Upper lobe of right lung (tissue), 1 donor: ENCODE data around the gene JPT1. TPM values are rescaled to one million over a fixed set of nuclear protein-coding genes. Genes with fewer than 3 reads are reported as not detected.
A peak's percentile ranks its signal among the peaks of the same experiment; 100 is the strongest.

Source experiments
- ATAC-seq: fragments of 200-7000 bp; cut with Tn5 transposase; one replicate; pipeline ENCODE4 v1.9.1; 2020; ENCODE audit warnings: mild to moderate bottlenecking, moderate library complexity
- DNase-seq: peaks from one replicate; pipeline ENCODE4 v3.0.0-alpha.2; 2020
- H3K27ac ChIP-seq: fragments of 200-600 bp; one replicate; pipeline ENCODE4 v1.8.0; 2022
- H3K27me3 ChIP-seq: fragments of 200-600 bp; one replicate; pipeline ENCODE4 v1.8.0; 2022; ENCODE audit warnings: mild to moderate bottlenecking
- H3K36me3 ChIP-seq: fragments of 200-600 bp; one replicate; pipeline ENCODE4 v1.8.0; 2022
- H3K4me1 ChIP-seq: fragments of 200-600 bp; one replicate; pipeline ENCODE4 v1.8.0; 2022
- H3K4me3 ChIP-seq: fragments of 200-600 bp; one replicate; pipeline ENCODE4 v1.8.0; 2022; ENCODE audit warnings: mild to moderate bottlenecking
- H3K9me3 ChIP-seq: fragments of 200-600 bp; one replicate; pipeline ENCODE4 v1.8.0; 2022
- CTCF ChIP-seq: fragments of 200-600 bp; IDR thresholded peaks from one replicate; pipeline ENCODE4 v1.8.0; 2022; ENCODE audit warnings: antibody characterized with exemption
- intact Hi-C: fragments of 100-400 bp; cut with DNase I; formaldehyde crosslinking; loops from one replicate; pipeline ENCODE4 v1.11.0; 2022
- total RNA-seq: library from RNA; stranded (reverse); fragmentation: NEBNext Ultra II Directional; extraction: Animal tissue kit (Norgen Biotek cat#: 25700); gene quantifications from one replicate; pipeline ENCODE4 v1.2.1, GENCODE V29; 2021
- donor health status: DM: no; HTN: yes; CAD: no; lungs with severe emphysema.

The JPT1 gene
- total RNA-seq, 1 donor from 2014 or later, result 47.8 TPM

GRCh38 chr17:75113798-75114551 is 40.3 kb downstream of the JPT1 start:
- peak; percentile 95 for TF ChIP-seq CTCF
- Histone ChIP-seq H3K4me1 (peaks cover 34% of the 10 kb centered on the region), H3K9me3 (no peaks in the 10 kb centered on the region), H3K27ac (peak overlapping the region; percentile 85), H3K36me3 (no peaks in the 10 kb centered on the region), H3K4me3 (peak overlapping the region; percentile 59), H3K27me3 (no peaks in the 10 kb centered on the region)
- intact Hi-C loops, result loop anchor here (5.0 kb wide), 1 partner anchor 58 kb away; no protein-coding TSS in a partner anchor
- DNase-seq (peak; percentile 88), ATAC-seq (peak; percentile 86)

GRCh38 chr17:75111777-75112335 is 42.5 kb downstream of the JPT1 start:
- intact Hi-C loops, result loop anchor here (5.0 kb wide), 1 partner anchor 60 kb away; no protein-coding TSS in a partner anchor
- H3K27me3 ChIP-seq, result no peaks in the 10 kb centered on the region
- peaks cover 38% of the 10 kb centered on the region for H3K4me1 ChIP-seq
- no peak overlapping the region for H3K27ac ChIP-seq
- DNase-seq (no peak), ATAC-seq (no peak)
- H3K4me3 ChIP-seq, result no peak overlapping the region
- no peaks in the 10 kb centered on the region for H3K36me3 ChIP-seq
- H3K9me3 ChIP-seq, result no peaks in the 10 kb centered on the region
- no peak for TF ChIP-seq CTCF

GRCh38 chr17:75110234-75110937 is 43.9 kb downstream of the JPT1 start:
- Histone ChIP-seq H3K9me3 (no peaks in the 10 kb centered on the region), H3K4me1 (peaks cover 43% of the 10 kb centered on the region), H3K27me3 (no peaks in the 10 kb centered on the region), H3K36me3 (no peaks in the 10 kb centered on the region), H3K4me3 (peak overlapping the region; percentile 98), H3K27ac (peak overlapping the region; percentile 92)
- DNase-seq (no peak), ATAC-seq (no peak)
- intact Hi-C loops, result loop anchor here (5.0 kb wide), 1 partner anchor 62 kb away; no protein-coding TSS in a partner anchor
- no peak for TF ChIP-seq CTCF

- peaks cover 35% of the 10 kb centered on the region for H3K4me1 ChIP-seq
- no peak for TF ChIP-seq CTCF
- peak; percentile 97 for DNase-seq
- H3K9me3 ChIP-seq, result no peaks in the 10 kb centered on the region
- peak; percentile 87 for ATAC-seq
- intact Hi-C loops, result loop anchor here (5.0 kb wide), 1 partner anchor 63 kb away; no protein-coding TSS in a partner anchor
- peaks cover 5% of the 10 kb centered on the region for H3K36me3 ChIP-seq
- peak within 1 kb of the TSS; percentile 98 for H3K4me3 ChIP-seq
- no peaks in the 10 kb centered on the region for H3K27me3 ChIP-seq
- H3K27ac ChIP-seq, result peak within 1 kb of the TSS; percentile 92
Observed at GRCh38 chr17:75109407-75110233, 44.7 kb downstream of the JPT1 start, which contains the start of gene ARMC7. Gene ARMC7 (plus strand): TSS chr17:75109969. CDS start chr17:75110289, 320 bp downstream.

GRCh38 chr17:75109046-75109406 is 45.3 kb downstream of the JPT1 start:
- ATAC-seq, result no peak

More at GRCh38 chr17:75109046-75109406, 45.3 kb downstream of the JPT1 start:
- peak overlapping the region; percentile 98 for H3K4me3 ChIP-seq
- TF ChIP-seq CTCF, result no peak
- peaks cover 33% of the 10 kb centered on the region for H3K4me1 ChIP-seq
- H3K27me3 ChIP-seq, result no peaks in the 10 kb centered on the region
- H3K9me3 ChIP-seq, result no peaks in the 10 kb centered on the region
- H3K27ac ChIP-seq, result no peak overlapping the region
- no peak for DNase-seq
- intact Hi-C loops, result no loop called here
- peaks cover 7% of the 10 kb centered on the region for H3K36me3 ChIP-seq
